Nephron progenitor cell (in vitro differentiated cells): ENCODE data around the gene CCDC152.

Experiments
- DNase-seq: peaks from one replicate; pipeline ENCODE4 v3.0.0; 2021
- H3K27ac Mint-ChIP-seq: 2 replicates; pipeline ENCODE4 v1.8.0; 2021; ENCODE audit warnings: mild to moderate bottlenecking, moderate library complexity, mixed read lengths
- H3K27me3 Mint-ChIP-seq: 2 replicates; pipeline ENCODE4 v1.8.0; 2021; ENCODE audit warnings: mild to moderate bottlenecking, low read depth, mixed read lengths; ENCODE audit not compliant: poor library complexity
- H3K36me3 Mint-ChIP-seq: 2 replicates; pipeline ENCODE4 v1.8.0; 2021; ENCODE audit warnings: low read depth, mixed read lengths
- H3K4me1 Mint-ChIP-seq: 2 replicates; pipeline ENCODE4 v1.8.0; 2021; ENCODE audit warnings: mixed read lengths
- H3K4me3 Mint-ChIP-seq: 2 replicates; pipeline ENCODE4 v1.8.0; 2021; ENCODE audit warnings: mild to moderate bottlenecking, moderate library complexity, mixed read lengths
- H3K9me3 Mint-ChIP-seq: 2 replicates; pipeline ENCODE4 v1.8.0; 2021; ENCODE audit warnings: mild to moderate bottlenecking, moderate library complexity, mixed read lengths
- TF ChIP-seq, protein P1 (sequence below): fragments of 200-600 bp; sonication (generic); IDR thresholded peaks from 2 replicates; pipeline ENCODE4 v1.5.0; 2021; ENCODE audit warnings: antibody characterized with exemption

CCDC152 gene

DNA sequence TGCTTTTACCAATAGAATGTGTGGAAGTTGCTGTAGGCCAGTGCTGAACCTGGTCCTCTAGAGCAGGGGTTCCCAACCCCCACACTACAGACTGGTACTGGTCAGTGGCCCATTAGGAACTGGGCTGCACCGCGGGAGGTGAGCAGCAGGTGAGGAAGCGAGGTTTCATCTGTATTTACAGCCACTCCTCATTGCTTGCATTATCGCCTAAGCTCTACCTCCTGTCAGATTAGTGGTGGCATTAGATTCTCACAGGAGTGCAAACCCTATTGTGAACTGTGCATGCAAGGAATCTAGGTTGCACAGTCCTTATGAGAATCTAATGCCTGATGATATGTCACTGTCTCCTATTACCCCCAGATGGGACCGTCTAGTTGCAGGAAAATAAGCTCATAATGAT lies 6.1 kb upstream of the CCDC152 start:
- Mint-ChIP-seq H3K36me3 (no peaks in the 10 kb centered on the region), H3K27me3 (peaks cover 3% of the 10 kb centered on the region), H3K27ac (no peak overlapping the region), H3K9me3 (no peaks in the 10 kb centered on the region), H3K4me1 (no peaks in the 10 kb centered on the region), H3K4me3 (no peak overlapping the region)
- DNase-seq: no peak
- TF ChIP-seq, protein P1, sequence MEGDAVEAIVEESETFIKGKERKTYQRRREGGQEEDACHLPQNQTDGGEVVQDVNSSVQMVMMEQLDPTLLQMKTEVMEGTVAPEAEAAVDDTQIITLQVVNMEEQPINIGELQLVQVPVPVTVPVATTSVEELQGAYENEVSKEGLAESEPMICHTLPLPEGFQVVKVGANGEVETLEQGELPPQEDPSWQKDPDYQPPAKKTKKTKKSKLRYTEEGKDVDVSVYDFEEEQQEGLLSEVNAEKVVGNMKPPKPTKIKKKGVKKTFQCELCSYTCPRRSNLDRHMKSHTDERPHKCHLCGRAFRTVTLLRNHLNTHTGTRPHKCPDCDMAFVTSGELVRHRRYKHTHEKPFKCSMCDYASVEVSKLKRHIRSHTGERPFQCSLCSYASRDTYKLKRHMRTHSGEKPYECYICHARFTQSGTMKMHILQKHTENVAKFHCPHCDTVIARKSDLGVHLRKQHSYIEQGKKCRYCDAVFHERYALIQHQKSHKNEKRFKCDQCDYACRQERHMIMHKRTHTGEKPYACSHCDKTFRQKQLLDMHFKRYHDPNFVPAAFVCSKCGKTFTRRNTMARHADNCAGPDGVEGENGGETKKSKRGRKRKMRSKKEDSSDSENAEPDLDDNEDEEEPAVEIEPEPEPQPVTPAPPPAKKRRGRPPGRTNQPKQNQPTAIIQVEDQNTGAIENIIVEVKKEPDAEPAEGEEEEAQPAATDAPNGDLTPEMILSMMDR: no peak

DNA sequence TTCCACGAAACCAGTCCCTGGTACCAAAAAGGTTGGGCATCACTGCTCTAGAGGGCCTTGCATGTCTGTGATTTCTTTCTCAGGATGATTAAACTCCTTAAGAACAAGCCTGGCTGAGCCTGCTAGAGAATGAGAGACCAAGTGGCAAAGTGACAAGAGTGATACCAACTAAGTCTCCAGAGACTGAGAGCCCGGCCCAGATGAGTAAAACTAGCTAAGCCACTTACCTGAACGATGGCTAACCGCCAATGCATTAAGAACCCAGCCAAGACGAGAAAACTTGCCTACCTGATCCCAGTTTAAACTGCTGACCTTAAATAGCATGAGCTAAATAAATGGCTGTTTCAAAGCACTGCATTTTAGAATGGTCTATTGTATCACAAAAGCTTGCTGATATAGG lies 5.6 kb upstream of the CCDC152 start:
- H3K36me3 Mint-ChIP-seq: no peaks in the 10 kb centered on the region
- H3K9me3 Mint-ChIP-seq: no peaks in the 10 kb centered on the region
- H3K4me3 Mint-ChIP-seq: no peak overlapping the region
- H3K4me1 Mint-ChIP-seq: no peaks in the 10 kb centered on the region
- TF ChIP-seq, protein P1: no peak
- DNase-seq: no peak
- no peak overlapping the region for H3K27ac Mint-ChIP-seq
- H3K27me3 Mint-ChIP-seq: peaks cover 3% of the 10 kb centered on the region

GRCh38 chr5:42753099-42753498 lies 3.5 kb upstream of the CCDC152 start:
- DNase-seq: no peak
- no peaks in the 10 kb centered on the region for H3K4me1 Mint-ChIP-seq
- no peaks in the 10 kb centered on the region for H3K9me3 Mint-ChIP-seq
- TF ChIP-seq, protein P1: no peak
- no peaks in the 10 kb centered on the region for H3K36me3 Mint-ChIP-seq
- H3K27ac Mint-ChIP-seq: no peak overlapping the region
- no peak overlapping the region for H3K4me3 Mint-ChIP-seq
- peaks cover 3% of the 10 kb centered on the region for H3K27me3 Mint-ChIP-seq

GRCh38 chr5:42759456-42759855 lies 2.8 kb downstream of the CCDC152 start:
- Mint-ChIP-seq H3K27ac (no peak overlapping the region), H3K36me3 (no peaks in the 10 kb centered on the region), H3K27me3 (no peaks in the 10 kb centered on the region), H3K4me3 (no peak overlapping the region), H3K4me1 (no peaks in the 10 kb centered on the region), H3K9me3 (no peaks in the 10 kb centered on the region)
- TF ChIP-seq, protein P1: no peak
- no peak for DNase-seq

GRCh38 chr5:42760426-42760825 lies 3.8 kb downstream of the CCDC152 start:
- TF ChIP-seq, protein P1: no peak
- Mint-ChIP-seq H3K4me1 (no peaks in the 10 kb centered on the region), H3K27ac (no peak overlapping the region), H3K27me3 (no peaks in the 10 kb centered on the region), H3K4me3 (no peak overlapping the region), H3K9me3 (peaks cover 4% of the 10 kb centered on the region), H3K36me3 (peaks cover 4% of the 10 kb centered on the region)
- DNase-seq: no peak

DNA sequence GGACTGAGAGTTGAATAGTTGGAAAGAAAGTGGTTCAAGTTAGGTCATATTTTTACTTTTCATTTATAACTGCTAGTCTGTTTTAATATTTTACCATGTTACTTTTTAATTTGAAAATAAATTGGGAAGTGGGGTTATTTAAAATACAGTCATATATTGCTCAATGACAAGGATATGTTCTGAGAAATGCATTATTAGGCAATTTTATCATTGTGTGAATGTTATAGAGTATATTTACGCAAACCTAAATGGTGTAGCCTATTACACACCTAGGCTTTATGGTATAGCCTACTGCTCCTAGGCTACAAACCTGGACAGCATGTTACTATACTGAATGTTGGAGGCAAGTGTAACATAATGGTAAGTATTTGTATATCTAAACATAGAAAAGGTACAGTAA lies 5.2 kb downstream of the CCDC152 start:
- no peaks in the 10 kb centered on the region for H3K27me3 Mint-ChIP-seq
- peaks cover 4% of the 10 kb centered on the region for H3K9me3 Mint-ChIP-seq
- H3K27ac Mint-ChIP-seq: no peak overlapping the region
- H3K4me3 Mint-ChIP-seq: no peak overlapping the region
- DNase-seq: no peak
- H3K4me1 Mint-ChIP-seq: no peaks in the 10 kb centered on the region
- peaks cover 4% of the 10 kb centered on the region for H3K36me3 Mint-ChIP-seq
- TF ChIP-seq, protein P1: no peak
